ENCODE results near the gene ICAM3.

- TF ChIP-seq EZH2 (IDR thresholded peaks at IDR 0.05) (no peak), POLR2AphosphoS5 (IDR thresholded peaks at IDR 0.05; ENCODE audit: borderline replicate concordance, low read depth, low read length) (no peak), FOXP2 (optimal IDR thresholded peaks at IDR 0.05; ENCODE audit: control extremely low read depth, extremely low read length, insufficient read depth) (no peak)
These were observed 13.7 kb downstream of the ICAM3 start for GRCh38 chr19:10325732-10326131.
